H1 (cell line): Measurements from ENCODE around the gene TEKT3.

Source experiments
- ATF3 ChIP-seq: IDR thresholded peaks from 2 replicates; pipeline ENCODE4 v1.6.1; 2011; ENCODE audit warnings: low read depth, mild to moderate bottlenecking, low read length; ENCODE audit not compliant: insufficient read depth
- FOSL1 ChIP-seq: IDR thresholded peaks from 2 replicates; pipeline ENCODE4 v1.6.1; 2011; ENCODE audit warnings: mild to moderate bottlenecking, low read depth, low read length, moderate library complexity; ENCODE audit not compliant: insufficient read depth
- PHF8 ChIP-seq: fragments of 200-600 bp; sonication (generic); conservative IDR thresholded peaks from 2 replicates; pipeline ENCODE4 v1.7.1; 2012; ENCODE audit warnings: low read depth, mild to moderate bottlenecking, inconsistent platforms, low read length, moderate library complexity
- POLR2A ChIP-seq, 2 experiments: IDR thresholded peaks; 1 replicate in 1 of 2; 2 replicates in 1 of 2; pipeline ENCODE4 v1.6.1; 2011; ENCODE audit warnings: low read depth in 2 of 2, low read length in 2 of 2, mild to moderate bottlenecking in 2 of 2; ENCODE audit errors: control extremely low read depth in 1 of 2
- TF ChIP-seq, protein P1 (sequence below), 3 experiments: IDR thresholded peaks; 1 replicate in 2 of 3; 2 replicates in 1 of 3; pipeline versions ENCODE4 v1.5.1 to v1.6.1; 2011; ENCODE audit warnings: low read length in 3 of 3, mild to moderate bottlenecking in 3 of 3, inconsistent platforms in 2 of 3, low read depth in 1 of 3, moderate library complexity in 1 of 3; ENCODE audit not compliant: insufficient read depth in 1 of 3; ENCODE audit errors: control extremely low read depth in 1 of 3
- TF ChIP-seq, protein P2 (sequence below): IDR thresholded peaks from 2 replicates; pipeline ENCODE4 v1.6.1; 2012; ENCODE audit warnings: low read length, inconsistent platforms

GRCh38 chr17:15262291-15263205, 78.8 kb downstream of the TEKT3 start:
- TF ChIP-seq POLR2A (IDR thresholded peaks at IDR 0.05; ENCODE audit: control extremely low read depth in 1 of 2, low read depth in 2 of 2, low read length in 2 of 2) (no peak), ATF3 (no peak), FOSL1 (no peak), PHF8 (no peak)
- TF ChIP-seq, protein P1, sequence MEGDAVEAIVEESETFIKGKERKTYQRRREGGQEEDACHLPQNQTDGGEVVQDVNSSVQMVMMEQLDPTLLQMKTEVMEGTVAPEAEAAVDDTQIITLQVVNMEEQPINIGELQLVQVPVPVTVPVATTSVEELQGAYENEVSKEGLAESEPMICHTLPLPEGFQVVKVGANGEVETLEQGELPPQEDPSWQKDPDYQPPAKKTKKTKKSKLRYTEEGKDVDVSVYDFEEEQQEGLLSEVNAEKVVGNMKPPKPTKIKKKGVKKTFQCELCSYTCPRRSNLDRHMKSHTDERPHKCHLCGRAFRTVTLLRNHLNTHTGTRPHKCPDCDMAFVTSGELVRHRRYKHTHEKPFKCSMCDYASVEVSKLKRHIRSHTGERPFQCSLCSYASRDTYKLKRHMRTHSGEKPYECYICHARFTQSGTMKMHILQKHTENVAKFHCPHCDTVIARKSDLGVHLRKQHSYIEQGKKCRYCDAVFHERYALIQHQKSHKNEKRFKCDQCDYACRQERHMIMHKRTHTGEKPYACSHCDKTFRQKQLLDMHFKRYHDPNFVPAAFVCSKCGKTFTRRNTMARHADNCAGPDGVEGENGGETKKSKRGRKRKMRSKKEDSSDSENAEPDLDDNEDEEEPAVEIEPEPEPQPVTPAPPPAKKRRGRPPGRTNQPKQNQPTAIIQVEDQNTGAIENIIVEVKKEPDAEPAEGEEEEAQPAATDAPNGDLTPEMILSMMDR (IDR thresholded peaks at IDR 0.05; ENCODE audit: control extremely low read depth in 1 of 3, insufficient read depth in 1 of 3, low read depth in 1 of 3, low read length in 3 of 3), result no peak
- TF ChIP-seq, protein P2, sequence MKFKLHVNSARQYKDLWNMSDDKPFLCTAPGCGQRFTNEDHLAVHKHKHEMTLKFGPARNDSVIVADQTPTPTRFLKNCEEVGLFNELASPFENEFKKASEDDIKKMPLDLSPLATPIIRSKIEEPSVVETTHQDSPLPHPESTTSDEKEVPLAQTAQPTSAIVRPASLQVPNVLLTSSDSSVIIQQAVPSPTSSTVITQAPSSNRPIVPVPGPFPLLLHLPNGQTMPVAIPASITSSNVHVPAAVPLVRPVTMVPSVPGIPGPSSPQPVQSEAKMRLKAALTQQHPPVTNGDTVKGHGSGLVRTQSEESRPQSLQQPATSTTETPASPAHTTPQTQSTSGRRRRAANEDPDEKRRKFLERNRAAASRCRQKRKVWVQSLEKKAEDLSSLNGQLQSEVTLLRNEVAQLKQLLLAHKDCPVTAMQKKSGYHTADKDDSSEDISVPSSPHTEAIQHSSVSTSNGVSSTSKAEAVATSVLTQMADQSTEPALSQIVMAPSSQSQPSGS, result no peak
